Skin of body (tissue), 2 donors: ENCODE data around the gene GALT. TPM values are rescaled to one million over a fixed set of nuclear protein-coding genes. Genes with fewer than 3 reads are reported as not detected.

ENCODE experiments used
- DNase-seq: peaks from one replicate; lab custom pipeline; 2025; lab: John Stamatoyannopoulos, UW
- total RNA-seq: library from RNA; depleted of rRNA; stranded (reverse); fragments of >200 nt; gene quantifications from one replicate; pipeline ENCODE4 v1.2.3, GENCODE V29; 2014

Gene GALT
- total RNA-seq, 1 donor from 2014 or later, result 44.2 TPM

DNA sequence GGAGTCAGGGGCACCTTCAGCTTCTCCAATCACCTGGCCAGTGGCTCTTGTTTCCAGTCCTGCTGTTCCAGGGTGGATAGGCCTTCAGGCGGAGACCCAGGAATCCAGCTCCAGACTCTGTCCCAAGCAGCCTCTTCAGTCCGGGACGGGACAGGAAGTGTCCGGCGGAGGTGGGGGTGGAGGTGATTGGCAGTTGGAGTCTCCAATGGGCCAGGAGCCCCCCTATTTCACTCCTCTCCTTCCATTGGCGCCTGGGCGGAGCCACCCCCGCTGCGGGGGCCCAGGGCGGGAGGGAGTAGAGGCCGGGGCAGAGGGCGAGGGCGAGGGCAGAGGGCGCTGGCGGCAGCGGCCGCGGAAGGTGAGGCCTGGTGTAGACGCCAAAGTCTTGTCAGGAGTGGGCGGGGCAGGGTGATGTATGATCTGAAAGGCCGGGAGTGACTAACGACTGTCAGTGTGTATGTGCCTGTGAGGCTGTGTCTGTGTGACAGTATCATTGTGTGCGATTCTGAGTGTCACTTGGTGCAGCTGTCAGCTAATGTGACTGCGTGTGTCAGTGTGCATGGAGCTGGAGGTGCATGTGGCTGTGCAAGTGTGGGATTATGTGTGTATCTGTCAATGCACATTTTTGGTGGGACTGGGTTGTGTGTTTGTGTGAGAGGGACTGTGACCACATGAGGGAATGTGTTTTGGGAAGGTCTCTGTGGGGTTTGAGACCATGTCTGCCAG is 5.6 kb downstream of the GALT start, which contains the start of gene IL11RA:
Gene IL11RA, plus strand, starts transcription at position 310 of the 726 bp plus-strand sequence. CDS start 3,033 bp downstream, outside the sequence.
- peak; percentile 85 for DNase-seq

DNA sequence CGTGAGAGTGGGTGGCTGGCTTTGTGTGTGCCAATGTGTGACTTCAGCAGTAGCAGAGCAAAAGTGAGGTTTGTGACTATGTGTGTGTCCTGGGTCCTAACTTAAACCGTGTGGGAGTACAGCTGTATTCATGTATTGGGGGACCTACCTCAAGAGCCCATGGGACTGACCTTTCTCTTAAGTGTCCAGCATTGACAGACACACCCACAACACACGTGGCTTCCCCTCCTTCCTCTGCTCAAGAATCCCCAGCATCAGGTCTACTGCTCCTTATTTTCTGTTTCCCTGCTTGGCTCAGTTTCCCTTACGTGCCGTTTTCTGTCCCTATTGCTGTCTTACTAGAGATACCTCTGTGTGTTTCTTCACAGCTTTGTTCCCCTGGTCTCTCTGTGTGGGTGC is 6.1 kb downstream of the GALT start:
- DNase-seq, result no peak

DNA sequence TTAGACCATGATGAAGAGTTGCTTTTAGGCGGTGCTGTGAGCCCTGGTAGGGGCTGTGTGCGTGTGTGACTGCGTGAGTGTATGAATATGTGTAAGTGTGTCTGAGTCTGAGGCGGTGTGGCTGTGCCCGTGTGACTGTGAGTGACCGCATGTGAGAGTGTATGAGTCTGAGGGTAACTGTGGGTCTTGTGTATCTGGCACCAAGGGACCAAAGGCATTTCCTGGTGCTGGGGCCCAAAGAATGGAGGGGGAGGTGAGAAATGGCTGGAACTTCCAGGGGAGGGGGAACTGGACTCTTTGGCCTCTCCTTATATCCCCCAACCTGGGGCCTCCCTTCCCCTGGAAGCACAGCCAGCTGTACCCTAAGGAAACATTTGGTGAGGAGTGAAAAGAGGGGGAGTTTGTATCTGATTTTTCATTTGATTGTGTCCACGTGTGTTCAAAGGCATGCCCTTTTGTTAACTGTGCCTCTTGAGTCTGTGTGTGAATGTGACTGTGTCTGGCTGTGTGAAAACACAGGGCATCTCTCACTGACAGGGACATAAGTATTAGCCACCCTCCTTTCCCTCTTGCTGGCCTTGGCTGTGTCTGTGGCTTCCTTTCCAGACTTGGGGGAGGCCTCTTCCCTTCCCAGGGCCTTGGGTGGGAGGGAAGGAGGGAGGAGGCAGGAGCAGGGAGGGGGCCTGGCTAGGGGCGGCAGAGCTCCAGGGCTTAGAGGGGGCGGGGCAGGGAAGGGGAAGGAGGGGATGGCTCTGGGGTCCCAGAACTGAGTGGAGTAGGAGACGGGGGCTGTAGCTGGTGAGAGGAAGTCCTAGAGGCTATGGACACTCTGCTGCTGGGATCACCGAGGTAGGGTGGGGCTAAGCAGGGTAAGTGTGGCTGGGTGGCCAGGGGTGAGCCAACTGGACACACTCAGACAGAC is 6.9 kb downstream of the GALT start:
- peak; percentile 83 for DNase-seq

DNA sequence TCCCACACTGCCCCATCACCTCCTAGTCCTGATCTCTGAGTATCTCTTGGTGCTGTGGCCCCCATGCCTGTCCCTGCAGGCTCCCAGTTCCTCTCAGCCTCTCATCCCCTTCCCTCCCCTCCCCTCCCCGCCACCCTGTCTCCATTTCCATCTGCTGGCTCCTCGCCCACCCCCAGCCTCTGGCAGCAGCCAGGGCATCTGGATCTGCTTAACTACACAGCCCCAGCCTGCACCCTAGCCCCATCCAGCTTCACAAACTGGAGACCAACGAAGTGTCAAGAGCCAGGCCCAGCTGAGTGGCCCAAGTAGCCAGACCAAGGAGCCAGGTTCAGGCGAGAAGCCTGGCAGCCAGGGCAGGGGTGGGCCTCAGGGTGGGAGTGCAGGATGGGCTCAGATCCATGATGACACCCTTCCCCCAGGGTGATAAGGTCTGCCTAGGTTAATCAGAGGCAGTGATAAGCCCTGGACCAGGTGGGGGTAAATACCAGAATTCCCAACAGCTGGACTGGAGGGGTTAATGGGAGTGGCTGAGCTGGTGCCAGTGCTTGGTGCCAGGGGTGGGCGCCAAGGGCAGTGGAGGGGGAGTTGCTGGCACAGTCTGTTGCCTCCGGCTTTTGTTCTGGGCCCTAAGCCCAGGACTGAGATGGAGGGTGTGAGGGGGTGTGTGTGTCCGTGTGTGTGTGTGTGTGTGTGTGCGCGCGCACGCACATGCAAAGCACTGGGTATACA is 8.0 kb downstream of the GALT start:
- peak; percentile 91 for DNase-seq

DNA sequence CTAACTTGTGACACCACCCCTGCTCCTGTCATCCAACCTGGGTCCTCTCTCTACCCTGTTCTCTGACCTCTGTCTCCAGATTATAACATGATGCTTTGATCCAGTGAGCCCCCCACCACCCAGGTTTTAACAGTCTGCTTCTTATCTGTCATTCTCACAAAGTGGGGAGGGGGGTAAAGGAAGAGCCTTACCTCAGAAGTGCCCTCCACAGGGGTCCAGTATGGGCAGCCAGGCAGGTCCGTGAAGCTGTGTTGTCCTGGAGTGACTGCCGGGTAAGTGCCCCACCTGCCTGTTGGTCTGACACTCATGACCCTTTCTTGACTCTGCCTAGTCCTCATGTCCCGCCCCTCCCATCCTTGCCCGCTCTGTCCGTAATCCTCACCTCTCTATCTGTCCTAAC is 8.9 kb downstream of the GALT start:
- no peak for DNase-seq

DNA sequence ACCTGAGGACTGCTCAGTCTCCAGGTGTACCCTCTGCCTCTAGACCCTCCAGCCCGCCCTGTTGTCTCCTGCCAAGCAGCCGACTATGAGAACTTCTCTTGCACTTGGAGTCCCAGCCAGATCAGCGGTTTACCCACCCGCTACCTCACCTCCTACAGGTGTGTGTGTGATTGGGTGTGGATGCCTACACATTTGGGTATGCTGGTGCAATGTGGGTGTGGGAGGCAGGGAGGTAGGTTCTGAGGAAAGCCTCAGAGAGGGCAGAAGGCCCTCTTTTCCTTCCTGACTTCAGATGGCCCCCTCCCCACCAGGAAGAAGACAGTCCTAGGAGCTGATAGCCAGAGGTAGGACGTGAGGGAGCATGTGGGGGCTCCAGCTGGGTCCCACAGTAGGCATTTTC is 10.5 kb downstream of the GALT start:
- no peak for DNase-seq

DNA sequence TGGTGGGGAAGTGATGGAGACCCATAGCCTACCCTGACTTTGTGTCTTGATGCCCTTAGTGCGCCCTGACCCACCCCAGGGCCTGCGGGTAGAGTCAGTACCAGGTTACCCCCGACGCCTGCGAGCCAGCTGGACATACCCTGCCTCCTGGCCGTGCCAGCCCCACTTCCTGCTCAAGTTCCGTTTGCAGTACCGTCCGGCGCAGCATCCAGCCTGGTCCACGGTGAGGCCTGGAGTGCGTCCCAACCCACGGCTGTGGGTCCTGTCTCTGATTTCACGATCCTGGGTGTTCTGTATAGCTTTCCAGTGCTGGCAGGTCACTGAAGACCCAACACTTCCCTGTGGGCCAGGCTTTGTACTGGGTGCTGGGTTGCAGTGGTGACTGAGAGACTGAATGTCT is 12.0 kb downstream of the GALT start:
- DNase-seq, result no peak

DNA sequence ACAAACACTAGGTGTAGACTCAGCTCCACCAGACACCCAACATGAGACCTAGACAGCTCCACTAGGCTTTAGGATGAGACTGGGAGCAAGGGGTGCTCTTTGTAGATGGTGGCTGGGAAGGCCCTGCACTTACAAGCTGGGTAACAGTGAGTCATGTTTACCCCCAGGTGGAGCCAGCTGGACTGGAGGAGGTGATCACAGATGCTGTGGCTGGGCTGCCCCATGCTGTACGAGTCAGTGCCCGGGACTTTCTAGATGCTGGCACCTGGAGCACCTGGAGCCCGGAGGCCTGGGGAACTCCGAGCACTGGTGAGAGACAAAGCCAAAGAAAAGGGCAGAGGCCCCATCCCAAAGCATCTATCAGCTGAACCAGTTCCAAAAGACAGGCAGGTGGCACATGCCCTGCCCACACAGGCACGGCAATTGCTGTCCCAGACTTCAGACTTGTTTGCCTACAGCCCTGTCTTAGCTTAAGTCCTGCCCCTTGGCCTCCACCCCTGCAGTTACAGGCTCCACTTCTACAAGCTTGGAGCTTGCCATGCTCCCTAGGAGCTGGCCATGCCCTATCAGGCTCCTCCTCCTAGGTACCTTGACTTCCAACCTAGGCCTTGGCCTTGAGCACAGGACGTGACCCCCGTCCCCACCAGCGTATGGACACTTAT is 13.2 kb downstream of the GALT start:
- no peak for DNase-seq

DNA sequence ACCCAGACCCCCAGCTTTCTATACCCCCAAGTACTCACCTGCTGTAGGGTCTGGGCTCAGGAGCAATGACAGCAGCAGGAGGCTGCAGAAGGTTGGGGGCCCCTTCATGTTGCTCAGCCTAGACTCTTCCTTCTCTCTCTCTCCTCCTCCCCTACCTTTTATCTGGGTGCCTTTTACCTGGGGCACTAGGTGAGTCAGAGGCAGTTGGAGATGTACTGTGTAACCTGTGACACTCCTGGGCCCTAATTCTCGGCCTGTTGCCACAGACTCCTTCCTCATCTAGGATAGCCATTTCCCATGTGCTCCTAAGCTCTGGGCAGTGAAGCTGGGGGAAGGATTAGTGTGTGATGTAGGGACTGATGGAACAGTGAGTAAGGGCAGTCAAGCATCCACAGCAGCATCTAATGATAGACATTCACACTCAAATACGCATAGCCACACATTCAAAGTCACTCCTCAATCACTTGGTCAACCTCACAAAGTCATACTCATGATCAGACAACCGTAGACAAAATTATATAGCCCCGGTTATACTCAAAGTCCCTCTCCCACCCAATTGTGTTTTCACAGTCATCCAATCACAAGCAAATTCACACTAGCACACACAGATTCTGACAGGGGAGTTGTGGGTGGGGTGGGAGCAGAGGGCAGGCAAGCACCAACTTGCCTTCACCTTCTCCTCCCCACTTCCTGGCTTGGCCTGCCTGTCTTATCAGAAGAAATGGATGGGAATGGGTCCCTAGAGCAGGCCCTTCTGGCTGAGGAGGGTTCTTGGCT is 16.2 kb downstream of the GALT start, which contains the start of gene CCL27:
Gene CCL27, minus strand, starts transcription at position 132 of the 777 bp plus-strand sequence. Its CDS starts 24 bp downstream, at position 108.
- no peak for DNase-seq

DNA sequence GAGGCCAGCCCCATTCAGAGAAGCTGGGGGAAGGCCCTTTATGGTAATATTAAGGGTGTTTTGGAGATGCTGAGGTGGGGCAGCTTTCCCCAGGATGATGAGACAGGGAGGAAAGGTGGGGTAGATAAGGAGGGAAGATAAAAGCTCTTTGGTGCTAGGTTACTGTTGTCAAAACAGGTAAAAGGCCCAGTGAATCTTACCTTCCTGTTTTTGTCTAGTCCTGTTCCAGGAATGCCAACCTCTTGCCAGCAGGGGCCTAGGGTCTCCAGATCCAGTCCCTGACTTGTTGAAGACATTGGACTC is 16.8 kb downstream of the GALT start:
- DNase-seq, result no peak

DNA sequence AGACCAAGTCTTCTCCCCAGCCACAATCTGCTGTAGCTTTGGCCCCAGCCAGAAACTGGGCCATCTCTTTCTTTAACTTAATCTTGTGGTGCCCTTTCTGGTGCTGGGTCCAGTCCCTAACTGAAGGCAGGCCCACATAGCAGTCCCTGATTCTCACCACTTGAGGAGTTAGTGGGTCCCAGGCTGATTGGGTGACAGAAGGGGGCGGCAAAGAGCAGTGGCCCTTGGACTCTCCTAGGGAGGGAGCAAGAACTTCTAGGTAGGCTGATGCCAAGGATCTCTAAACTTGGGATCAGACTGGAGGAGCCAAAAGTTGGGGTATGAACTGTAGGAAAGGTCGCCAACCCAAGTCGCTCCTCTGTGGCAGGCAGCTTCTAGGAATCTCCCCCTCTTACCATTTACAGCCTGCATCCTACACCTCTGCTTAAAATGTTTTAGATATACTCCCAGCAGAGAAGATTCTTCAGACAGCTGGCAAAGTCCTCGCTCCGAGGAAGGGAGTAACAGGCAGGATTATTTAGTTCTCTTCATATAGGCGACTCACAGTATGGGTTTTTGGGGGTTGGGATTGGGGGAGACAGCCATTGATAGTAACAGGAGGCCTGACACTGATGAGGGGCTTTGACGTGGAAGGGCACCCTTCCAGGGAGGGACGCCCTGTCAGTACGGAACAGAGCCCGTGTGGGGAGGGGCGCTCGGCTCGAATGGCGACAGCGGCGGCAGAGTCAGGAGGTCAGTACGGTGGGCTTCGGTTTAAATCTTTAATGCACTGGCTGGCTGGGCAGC is 18.0 kb downstream of the GALT start:
- peak; percentile 59 for DNase-seq

DNA sequence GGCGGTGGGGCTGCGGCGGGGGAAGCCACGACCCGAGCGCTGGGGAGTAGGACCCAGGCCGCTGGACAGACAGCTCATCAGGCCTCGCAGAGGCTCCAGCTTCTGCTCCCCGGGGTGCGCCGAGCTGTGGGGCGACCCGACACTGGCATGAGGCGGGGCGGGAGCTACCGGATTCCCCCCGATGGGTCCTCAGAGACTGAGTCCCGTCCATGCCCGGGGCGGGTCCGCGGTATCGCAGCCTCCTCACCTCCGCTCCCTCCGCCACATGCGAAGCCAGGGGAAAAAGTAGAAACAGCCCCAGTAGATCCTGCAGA is 18.5 kb downstream of the GALT start:
- no peak for DNase-seq

DNA sequence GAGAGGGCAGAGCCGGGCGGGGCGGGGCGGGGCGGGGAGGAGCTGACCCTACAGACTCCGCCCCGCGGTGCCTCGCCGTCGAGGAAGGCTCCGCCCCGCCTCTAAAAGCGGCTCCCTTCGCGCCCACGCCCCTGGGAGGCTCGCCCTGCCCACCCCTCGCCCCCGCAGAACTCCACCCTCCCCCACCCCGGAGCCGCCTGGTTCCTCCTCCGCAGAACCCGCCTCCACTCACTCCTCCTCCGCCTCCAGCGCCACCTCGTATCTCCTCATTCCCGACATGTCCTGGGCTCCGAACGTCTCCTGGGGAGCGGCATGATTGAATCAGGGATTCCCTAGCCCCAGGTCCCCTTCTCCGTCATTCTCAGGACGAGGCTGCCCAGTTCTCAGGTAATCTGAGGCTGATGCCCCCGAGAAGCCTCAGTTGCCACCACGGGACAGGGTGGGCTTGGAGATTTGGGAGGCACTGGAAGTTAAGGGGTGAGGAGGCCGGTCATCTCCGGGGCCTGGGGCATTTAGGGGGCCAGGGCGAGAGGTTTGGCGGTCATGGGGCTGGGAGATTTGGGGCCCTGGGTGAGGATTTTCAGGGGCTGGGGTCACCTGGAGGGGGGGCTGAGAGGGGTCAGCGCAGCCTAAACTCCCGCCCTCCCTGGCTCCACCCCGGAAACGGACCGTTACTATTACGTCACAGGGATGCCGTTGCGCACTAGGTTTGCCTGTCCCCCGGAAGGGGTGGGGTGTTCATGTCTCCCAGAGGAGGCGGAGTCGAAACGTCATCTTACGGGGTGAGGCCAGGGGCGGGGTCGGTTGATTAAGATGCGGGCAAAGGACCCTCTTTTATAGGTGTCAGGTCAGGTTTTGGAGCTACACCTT is 19.1 kb downstream of the GALT start:
- peak; percentile 95 for DNase-seq

DNA sequence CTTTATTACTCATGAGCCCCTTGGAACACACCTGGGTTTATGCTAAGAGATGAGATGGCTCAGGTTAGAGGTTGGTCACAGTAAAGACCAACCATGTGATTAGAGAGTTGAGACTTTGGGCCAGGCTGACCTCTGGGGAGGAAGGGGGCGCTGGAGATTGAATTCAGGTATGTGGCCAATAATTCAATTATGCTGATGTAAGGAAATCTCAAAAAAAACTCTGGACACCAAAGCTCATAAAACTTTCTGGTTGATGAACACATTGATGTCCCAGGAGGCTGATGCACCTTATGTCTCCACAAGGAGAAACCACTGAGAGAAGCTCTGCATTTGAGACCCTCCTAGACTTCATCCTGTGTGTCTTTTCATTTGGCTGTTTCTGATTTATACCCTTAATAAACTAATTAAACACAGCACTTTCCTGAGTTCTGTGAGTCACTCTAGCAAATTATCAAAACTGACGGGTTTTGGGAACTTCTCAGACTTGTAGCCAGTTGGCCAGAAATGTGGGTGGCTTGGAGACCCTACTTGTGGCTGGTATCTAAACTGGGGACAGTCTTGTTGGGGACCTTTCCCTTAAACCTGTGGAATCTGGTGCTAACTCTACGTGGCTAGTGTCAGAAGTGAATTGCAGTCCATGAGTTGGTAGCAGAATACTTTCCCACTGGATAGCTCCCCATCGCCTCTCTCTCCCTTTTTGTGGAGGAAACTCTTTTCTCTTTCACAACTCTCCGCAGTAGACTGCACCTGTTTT is 23.5 kb downstream of the GALT start:
- DNase-seq, result no peak

DNA sequence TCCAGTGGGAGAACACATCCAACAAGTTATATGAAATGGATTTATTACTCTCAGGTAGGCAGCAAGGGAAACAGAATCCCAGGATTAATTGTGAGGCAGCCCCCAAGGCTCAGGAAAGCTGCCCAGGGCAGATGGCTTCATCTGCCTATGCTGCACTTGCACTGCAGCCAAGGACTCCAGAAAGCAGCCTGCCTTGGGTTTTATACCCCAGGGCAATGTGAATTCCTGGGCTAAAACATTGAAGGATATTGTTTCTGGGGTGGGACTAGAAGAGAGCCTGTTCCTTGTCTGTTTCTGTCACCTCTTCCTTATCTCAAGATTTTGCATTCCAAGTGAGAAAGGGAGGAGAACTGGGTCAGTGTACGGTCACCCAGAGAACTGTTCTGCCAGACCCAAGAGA is 24.8 kb downstream of the GALT start:
- no peak for DNase-seq

DNA sequence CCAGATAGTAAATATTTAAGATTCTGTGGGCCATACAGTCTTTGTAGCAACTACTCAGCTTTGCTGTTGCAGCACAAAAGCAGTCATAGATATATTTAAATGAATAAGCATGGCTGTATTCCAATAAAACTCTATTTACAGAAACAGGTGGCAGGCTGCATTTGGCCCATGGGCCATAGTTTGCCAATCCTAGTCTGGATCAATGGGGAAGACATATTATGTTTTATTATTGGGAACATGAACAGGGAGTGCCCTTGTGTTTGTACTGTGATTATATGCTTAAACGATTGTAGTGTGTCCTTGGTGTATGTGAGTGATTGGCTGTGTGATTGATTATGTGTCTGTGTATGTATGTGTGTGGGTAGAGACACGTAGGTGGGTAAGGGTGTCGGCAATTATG is 28.0 kb downstream of the GALT start:
- DNase-seq, result no peak

DNA sequence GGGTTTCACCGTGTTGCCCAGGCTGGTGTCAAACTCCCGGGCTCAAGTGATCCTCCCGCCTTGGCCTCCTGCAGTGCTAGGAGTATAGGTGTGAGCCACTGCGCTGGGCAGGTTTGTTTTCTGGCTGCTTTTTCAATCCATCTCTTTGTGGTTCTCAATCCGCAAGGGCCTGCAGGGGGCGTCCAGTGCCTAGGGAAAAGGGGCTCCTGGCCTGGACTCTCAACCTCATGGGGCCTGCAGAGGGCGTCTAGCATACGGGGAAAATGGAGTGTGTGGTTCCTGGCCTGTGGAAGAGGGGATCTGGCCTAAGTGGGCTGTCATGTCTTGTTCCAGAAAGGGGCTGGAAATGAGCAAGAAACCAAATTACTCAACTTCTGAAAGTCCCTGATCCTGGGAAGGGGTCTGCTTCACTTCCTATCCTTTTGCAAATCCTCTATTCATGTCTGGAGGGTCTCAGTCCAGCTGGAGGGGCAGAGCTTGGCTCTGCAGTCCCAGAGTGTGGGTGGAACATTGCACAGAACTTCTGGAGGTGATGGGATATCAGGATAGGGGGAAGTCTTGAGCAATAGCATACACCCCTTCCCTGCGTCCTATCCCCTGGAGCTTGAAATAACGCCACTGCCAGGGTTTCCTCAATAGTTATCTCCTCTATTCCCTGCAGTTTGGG is 28.7 kb downstream of the GALT start:
- DNase-seq, result peak; percentile 50

DNA sequence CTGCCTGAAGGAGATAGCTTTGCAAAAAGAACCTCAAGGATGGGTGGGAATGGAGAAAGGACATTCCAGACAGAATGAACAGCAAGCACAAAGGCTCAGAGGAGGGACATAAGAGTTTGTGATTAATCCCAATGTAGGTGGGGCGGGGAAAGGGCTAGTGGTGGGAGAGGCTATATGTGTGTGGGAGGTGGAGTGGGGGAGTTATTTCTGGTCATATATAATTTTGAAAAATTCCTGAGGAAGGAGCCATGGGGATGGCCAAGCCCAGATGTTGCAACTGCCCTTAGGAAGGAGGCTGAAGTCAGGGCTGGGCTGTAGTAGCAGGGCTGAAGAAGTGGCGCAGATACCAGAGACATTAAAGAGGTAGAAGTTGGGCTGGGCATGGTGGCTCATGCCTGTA is 29.4 kb downstream of the GALT start:
- DNase-seq, result no peak
